Measurements from ENCODE around the gene SLC25A1.

The SLC25A1 gene

DNA sequence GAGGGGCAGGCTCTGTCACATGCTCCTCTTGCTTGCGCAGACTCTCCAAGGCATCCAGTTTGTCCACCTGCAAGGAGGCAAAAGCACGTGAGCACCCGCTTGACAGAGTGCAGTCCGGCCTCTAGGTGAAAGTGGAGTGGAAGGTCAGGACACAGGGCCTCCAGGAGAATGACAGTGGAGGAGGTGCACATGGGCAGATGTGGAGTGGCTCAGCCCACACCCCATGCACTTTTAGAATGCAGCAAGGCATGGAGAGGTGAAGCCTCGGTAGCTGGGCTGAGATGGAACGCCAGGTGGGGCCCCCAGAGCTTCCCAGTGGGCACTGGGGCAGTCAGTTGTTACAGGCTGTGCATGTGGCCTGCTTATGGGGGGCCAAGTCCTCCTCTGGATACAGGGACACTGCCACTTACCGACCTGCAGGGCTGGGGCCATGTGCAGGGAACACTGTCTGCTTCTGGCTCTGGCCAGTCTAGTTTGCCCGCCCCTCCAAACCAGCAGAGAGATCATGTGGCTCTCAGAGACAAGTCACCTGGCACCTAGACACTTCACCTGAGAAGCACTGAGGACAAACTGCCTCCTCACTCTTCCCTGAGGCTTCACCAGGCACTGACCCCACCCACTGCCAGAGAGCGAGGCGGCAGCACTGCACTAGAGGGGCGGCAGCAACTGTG is 2.3 kb upstream of the SLC25A1 start:
- DNase-seq (ENCODE audit: low read depth in 3 of 3) = no peak

DNA sequence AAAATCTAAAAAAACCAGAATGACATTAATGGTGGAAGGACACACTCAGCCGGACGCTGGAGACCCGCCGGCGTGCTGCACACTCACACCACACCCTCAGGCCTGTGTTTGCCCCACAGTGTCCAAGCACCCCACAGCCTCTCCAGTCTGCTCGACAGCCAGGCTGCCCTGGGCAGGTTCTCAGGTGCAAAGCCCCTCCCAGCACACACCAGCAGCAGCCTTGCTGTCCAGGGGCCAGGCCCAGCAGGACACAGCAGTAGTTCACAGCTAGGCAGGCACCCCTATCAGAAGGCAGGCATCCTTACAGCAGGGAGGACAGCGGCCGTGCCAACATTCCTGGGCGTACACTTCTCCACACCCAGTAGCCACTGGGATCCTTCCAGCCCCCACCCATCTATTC is 1.7 kb upstream of the SLC25A1 start:
- DNase-seq (ENCODE audit: low read depth in 3 of 3) = no peak

- DNase-seq (ENCODE audit: low read depth in 3 of 3) = peak in 1 of 3 experiments; percentile 43
Observed at GRCh38 chr22:19179497-19180048, 1.0 kb upstream of the SLC25A1 start.

GRCh38 chr22:19178065-19178656 is 375 bp downstream of the SLC25A1 start:
- DNase-seq (ENCODE audit: low read depth in 3 of 3) = no peak

DNA sequence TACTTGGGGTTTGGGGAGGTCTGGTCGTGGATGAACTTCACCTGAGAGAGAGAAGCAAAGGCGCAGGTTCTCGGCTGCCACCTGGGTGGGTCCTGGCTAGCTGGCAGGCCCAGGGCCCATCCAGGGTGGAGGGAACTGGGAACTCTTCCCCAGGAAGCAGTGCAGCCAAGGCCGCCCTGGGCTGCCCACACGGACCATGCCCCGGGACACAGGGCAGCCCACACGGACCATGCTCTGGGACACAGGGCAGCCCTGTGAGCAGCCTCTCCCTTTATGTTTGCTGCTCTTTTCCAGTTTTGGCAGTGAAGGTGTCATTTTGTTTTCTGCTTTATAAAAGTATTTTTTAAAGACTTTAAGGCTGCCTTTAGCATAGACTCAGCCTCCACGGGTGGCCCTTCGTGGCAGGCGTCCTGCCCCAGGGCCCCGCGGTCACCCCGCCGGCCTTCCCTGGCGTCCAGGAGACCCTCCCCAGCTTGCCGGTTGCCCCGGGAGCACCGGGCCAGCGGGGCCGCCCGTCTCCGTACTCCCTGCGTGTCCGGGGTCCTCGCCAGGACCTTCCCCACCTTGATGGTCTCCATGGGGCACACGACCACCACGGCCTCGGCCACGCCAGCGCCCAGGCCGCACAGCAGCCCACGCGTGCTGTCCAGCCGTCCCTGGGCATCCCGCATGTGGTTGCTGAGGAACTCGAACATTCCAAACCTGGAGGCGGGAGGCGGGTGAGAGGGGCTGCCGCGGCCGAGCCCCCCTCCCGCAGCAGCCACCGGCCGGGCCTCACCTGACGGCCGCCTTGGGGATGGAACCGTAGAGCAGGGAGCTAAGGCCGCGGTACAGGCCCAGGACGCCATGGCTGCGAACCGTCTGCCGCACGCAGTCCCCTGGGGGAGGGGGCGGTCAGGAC is 1.1 kb downstream of the SLC25A1 start:
- no peak for DNase-seq (ENCODE audit: low read depth in 3 of 3)

DNA sequence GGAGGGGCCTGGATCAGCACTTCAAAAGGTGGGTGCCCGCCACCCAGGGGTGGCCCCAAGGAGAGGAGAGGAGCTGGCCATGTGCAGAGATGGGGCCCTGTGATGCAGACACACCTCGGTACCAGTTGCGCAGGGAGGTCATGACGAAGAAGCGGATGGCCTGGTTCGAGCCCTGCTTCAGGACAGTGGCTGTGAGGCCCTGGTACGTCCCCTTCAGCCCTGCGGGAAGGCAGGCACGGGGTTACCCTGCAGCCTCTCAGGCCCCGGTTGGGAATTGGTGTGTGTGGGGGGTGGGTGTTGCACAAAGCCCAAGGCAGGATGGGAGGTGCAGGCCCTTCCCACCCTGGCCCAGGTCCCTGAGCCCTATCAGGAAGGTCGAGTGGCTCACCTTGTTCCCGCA is 1.8 kb downstream of the SLC25A1 start:
- DNase-seq (ENCODE audit: low read depth in 3 of 3) = no peak

GRCh38 chr22:19176175-19176643 is 2.3 kb downstream of the SLC25A1 start:
- no peak for DNase-seq (ENCODE audit: low read depth in 3 of 3)

DNA sequence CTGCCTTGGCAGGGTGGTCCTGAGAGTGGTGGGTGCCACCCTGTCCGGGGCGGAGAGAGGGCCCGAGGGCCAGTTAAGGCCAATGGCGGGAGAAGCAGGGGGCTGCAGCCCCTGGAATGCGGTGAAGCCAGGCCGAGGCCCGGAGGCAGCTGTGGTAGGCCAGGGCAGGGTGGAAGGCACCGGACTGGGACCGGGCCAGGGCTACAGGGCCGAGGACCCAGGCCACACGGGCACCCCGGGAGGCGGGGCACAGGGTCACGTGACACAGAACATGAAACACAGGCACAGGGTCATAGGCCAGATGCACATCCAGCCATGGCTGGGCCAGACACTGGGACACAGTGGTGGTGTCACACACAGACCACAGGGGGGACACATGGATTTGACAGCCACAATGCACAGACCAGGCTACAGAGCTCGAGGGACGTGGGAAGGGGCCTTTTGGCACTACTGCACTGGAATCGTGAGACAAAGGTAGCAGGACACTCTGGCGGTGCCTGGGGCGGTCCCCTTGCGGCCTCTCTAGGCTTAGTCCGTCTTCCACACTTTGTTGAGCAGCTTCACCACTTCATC is 2.8 kb downstream of the SLC25A1 start:
- DNase-seq (ENCODE audit: low read depth in 3 of 3) = no peak

- no peak for DNase-seq (ENCODE audit: low read depth in 3 of 3)
Observed at GRCh38 chr22:19175026-19175601, 3.4 kb downstream of the SLC25A1 start.

GRCh38 chr22:19174106-19175025 is 4.2 kb downstream of the SLC25A1 start:
- no peak for DNase-seq (ENCODE audit: low read depth in 3 of 3)

GRCh38 chr22:19173047-19174035 is 5.2 kb downstream of the SLC25A1 start:
- no peak for DNase-seq (ENCODE audit: low read depth in 3 of 3)

GRCh38 chr22:19172213-19173046 is 6.1 kb downstream of the SLC25A1 start:
- DNase-seq (ENCODE audit: low read depth in 3 of 3) = no peak

GRCh38 chr22:19169947-19170318 is 8.6 kb downstream of the SLC25A1 start:
- DNase-seq (ENCODE audit: low read depth in 3 of 3) = no peak

DNA sequence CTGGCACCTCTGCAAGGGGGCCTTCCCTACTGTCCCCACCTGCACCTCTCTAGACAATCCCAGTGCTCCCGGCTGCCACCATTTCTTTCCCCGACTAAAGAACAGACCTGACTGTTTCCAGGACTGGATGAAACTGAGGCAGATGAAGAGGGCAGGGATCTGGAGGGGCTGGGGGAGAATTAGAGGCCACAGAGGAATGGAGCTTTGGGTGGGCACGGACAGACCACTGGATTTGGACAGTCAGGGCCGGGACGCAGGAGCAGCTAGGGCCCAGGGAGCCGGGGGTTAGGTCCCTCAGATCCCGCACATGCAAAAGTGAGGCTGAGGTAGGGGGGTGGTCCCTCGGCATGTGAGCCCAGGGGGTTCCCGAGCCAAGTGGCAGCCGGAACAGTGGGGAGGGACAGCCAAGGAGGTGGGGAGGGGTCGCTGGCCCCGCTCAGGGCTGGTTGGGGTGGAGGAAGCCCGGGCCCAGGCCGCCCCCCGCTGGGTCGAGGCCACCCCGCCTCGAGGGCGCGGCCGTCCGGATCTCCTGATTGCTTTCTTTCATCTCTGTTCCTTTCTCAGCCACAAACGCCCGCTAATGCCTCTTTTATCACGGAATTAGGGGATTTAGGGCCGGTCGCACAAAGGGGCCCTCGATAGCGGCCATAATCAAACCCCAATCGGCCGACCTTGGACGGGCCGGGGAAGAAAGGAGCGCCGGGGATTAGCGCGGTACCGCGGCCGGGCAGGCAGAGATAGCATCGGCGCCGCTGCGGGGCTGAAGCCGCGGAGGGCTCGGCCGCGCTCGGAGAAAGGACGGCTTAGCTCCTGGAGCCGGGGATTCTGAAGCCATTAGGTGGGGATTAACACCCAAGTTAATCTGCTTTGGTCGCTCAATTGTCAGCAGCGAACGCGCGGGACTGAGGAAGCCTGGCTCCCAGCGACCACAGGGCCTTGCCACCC is 9.3 kb downstream of the SLC25A1 start:
- no peak for DNase-seq (ENCODE audit: low read depth in 3 of 3)

DNA sequence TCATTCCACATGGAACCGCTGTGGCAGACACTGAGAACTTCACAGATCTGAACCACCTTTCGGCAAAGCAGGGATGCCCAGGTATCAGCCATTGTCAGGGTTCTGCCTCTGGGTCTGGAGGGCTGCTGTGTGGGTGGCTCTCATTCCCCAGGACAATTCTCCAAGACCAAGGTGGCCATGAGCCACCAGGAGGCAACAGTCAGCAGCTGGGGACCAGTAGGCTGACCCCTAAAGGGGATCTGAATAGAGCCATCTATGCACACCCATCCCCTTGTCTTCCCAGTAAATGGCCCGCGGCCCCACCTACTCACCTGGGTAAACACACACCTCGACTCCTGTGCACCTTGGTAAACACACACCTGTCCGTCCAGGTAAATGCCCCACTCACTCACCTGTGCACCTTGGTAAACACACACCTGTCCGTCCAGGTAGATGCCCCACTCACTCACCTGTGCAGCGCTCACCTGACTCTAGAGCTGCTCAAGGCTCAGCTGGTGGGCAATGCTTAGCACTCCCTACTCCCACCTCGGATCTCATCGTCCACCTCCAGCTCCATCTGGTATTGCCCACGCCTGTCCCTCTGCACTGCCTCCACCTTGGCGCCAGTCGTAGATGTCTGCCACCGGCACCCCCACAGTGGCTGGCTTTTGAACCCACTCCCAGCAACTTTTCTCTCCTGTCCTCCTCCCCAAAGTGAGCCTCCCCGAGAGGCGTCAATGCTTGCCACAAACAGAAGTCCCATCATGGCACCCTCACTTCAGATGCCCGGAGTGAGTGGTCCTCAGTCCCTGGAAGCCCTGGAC is 10.2 kb downstream of the SLC25A1 start:
- no peak for DNase-seq (ENCODE audit: low read depth in 3 of 3)

- DNase-seq (ENCODE audit: low read depth in 3 of 3) = no peak
Observed at GRCh38 chr22:19167106-19167869, 11.2 kb downstream of the SLC25A1 start.
